ENCODE data around the gene CAPSL. TPM values are rescaled to one million over a fixed set of nuclear protein-coding genes. Genes with fewer than 3 reads are reported as not detected.
"Not testable (repeated sequence)": the region's sequence is repeated elsewhere in the genome, so short reads cannot be mapped to it uniquely, and the experiment has no call there.

CAPSL gene
- total RNA-seq, 1 donor from 2014 or later = not detected

DNA sequence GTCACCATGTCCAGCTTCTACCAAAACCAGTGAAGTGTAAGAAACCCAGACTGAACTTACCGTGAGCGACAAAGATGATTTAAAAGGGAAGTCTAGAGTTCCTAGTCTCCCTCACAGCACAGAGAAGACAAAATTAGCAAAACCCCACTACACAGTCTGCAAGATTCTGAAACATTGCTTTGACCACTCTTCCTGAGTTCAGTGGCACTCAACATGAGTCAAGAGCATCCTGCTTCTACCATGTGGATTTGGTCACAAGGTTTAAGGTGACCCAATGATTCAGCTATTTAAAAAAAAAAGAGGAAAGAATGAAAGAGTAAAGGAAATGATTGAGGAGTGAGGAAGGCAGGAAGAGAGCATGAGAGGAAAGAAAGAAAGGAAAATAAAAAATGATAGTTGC, 62.0 kb downstream of the CAPSL start:
- no peak for DNase-seq (ENCODE audit: low spot score)

DNA sequence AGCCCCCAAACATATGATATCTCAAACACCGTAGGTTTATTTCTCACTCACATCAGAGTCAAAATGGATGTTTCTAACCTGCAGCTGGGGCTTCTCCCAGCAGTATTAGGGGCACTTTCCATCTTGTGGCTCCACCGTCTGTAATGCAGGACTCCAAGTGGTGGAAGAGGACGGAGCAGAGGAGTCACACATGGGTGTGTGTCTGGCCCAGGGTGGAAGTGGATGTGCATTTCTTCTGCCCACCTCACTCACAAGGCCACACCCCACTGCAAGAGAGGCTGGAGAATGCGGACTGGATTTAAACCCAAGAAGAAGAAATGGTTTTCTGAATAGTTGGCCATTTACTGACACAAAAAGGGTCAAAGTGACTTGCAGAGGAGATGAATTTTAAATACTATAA, 67.8 kb downstream of the CAPSL start:
- DNase-seq (ENCODE audit: low spot score) = no peak

DNA sequence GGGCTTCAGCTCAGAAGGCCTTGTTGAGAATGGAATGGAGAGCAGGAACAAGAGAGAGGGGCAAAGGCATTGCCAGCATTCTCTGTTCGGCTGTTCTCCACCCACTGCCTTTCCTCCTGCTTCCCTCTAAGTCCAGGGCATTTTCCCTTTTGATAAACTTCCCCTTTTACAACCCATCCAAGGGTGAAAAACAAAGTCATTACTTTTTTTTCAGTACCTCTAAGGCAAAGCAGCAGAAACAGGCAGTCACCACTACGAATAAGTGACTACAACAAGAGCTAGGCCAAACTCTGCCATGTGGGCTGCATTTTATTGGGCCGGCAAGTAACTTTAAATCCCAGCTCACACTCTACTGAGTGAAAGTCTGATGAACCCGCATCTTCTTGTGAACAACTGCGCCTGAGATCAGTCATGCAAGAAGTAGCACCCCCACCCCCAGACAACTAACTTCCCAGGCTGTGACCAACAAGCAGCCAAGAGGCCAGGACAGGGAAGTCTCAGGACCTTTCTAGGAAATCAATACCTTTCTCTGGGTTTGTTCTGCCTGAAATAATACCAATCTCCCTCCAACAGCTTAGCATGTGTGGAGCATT, 68.6 kb downstream of the CAPSL start:
- DNase-seq (ENCODE audit: low spot score) = no peak

DNA sequence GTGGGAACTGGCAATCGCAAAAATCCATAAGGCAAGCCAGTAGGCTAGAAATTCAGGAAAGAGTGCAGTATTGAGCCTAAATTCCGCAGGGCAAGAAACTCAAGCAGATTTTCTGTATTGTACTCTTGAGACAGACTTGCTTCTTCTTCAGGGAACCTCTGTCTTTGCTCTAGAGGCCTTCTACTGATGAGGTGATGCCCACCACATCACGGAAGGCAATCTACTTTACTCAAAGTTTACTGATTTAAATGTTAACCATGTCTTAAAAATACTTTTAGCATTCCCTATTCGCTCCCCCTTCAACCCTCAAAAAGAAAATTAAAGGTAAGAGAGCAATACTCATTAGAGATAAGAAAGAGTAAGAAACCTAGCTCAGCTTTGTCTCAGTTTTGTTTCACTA, 70.4 kb downstream of the CAPSL start:
- no peak for DNase-seq (ENCODE audit: low spot score)

DNA sequence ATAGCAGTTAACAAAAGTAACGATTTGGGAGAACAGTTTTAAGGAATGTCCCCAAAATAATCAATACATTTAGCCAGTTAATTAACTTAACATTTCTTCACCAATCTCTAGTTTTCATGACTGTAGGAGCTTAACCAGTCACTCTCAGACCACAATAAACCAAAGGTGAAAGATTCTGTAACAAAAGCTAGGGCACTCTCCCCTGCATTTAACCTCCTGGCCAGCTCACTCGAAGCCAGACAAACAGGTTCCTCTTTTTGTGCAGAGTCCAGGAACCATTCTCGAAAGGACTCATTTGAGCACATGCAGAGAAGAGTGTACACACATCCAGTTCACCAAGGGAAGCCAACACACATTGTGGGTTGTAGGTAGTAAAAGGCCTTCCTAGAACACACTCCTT, 75.3 kb downstream of the CAPSL start:
- no peak for DNase-seq (ENCODE audit: low spot score)

DNA sequence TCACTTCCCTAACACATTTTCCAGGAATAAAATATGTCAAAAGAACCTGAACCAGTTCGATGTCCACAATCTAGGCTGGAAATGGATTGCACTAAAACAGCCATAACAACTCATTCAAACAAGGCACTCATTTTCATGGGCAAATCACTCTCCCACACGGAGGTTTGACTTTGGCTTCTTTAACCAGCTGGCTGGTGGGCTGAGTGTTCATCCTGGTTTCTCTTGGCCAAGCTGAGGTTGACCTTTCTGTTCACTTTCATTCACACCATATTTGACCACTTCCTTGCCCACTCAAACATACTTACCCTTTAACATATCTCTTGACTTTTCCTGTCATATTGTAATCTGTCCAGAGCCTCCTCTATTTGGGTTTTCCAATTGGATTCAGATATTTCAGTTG, 76.3 kb downstream of the CAPSL start:
- DNase-seq (ENCODE audit: low spot score) = no peak

DNA sequence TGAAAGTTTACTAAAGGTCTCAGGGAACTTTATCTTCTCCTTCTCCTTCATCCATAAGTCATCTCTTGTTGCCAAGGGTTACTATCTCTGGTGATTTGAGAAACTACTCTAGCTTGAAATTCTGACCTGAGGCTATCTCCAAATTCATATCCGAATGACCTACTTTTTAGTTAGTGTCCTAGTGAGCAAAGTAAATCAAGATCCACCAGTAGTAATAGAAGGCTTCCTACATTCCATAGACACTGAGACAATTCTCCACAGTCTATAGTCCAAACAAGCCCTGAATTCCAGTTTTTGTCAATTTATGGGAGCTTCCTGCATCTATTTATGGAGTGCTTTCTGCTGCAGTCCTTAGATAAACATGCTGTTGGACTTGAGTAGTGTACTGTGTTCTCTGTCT, 76.7 kb downstream of the CAPSL start:
- no peak for DNase-seq (ENCODE audit: low spot score)

DNA sequence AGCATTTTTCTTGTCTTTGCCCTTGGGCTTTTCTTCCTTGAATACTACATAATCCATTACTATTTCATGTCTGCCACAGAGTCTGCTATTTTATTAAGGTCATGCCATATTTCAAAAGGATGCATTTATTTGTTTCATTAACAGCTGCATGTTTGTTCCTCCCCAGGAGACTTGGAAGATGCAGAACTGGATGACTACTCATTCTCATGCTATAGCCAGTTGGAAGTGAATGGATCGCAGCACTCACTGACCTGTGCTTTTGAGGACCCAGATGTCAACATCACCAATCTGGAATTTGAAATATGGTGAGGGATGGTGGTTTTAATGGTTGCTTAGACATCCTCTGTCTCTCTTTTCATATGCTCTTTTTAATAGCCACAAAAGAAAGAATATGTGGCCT, 77.7 kb downstream of the CAPSL start:
- no peak for DNase-seq (ENCODE audit: low spot score)

DNA sequence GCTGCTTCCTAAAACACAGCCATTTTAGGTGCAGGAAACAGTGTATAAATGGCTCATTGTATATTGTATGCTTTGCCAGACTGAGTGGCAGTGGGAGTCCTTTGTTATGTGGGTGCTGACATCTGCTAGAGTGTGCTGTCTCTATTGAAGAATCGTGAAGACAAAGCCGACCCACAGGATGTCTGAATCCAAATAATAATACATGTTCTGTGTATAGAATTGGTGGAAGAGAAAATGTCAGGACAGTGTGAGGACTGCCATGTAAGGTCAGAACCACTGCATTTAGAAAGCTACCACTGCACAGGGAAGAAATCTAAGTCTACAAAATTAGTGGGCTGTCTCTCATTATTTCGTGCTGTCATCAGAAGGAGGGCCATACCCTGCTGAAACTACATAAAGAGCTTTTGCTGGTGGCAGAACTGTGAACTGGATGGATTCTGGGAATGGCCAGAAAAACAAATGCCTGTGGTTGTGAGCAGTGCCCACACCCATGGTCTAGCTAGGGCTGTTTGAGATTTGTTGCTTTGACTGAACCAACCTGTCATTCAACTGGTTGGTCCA, 79.2 kb downstream of the CAPSL start:
- DNase-seq (ENCODE audit: low spot score) = no peak

DNA sequence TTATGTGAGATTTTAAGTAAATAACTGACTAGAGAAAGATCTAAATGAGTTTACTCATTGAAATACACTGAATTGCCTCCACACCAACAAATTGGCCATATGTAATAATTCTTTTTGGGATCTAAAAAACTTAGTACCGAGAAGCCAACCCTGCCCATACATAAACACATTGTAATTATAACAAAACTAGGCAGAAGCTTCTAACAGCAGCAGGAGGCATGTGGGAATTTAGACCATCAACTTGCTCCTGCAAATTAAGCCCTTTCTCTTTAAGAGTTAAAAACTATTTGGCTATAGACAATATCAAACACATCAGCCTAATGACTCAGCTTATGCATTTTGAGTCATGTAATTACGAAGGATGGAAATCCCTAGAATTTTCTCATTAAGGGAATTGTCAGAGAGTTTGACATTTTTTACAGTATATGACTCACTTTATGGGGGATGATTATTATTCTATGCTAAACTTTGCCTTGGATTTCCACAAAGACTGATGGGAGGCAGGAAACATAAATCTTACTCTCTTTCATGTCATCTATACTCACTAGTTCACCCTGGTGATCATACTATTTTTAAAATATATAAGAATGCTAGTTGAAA, 80.7 kb downstream of the CAPSL start:
- no peak for DNase-seq (ENCODE audit: low spot score)

DNA sequence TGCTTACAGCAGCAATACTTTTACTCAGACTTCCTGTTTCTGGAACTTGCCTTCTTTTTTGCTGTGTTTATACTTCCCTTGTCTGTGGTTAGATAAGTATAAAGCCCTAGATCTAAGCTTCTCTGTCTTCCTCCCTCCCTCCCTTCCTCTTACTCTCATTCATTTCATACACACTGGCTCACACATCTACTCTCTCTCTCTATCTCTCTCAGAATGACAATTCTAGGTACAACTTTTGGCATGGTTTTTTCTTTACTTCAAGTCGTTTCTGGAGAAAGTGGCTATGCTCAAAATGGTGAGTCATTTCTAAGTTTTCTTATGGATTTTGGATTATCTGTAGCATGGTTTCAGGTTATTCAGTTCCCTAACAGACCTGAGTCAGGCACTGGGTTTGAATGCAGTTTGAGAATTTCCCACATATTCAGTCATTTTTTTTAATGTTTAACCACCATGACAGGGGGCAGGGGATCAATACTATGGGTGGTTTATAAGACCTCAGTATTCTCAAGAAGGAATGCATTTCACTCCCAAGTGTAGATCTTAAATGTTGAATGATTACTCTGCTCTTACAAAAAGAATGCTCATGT, 81.6 kb downstream of the CAPSL start, which contains the start of gene IL7R:
IL7R (plus strand) TSS at position 127 of the 587 bp plus-strand sequence; CDS start at position 214, 87 bp downstream.
- no peak for DNase-seq (ENCODE audit: low spot score)

DNA sequence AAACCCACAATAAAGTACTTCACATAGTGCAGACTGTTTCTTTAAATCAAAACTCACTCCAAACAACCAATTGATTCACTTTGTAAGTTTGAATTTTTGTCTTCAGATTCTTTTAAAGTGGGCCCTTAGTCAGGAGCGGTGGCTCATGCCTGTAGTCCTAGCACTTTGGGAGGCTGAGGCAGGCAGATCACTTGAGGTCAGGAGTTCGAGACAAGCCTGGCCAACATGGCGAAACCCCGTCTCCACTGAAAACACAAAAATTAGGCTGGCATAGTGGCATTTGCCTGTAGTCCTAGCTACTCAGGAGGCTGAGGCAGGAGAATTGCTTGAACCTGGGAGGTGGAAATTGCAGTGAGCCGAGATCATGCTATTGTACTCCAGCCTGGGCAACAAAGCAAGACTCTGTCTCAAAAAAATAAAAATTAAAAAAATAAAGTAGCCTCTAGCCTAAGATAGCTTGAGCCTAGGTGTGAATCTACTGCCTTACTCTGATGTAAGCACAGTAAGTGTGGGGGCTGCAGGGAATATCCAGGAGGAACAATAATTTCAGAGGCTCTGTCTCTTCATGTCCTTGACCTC, 82.1 kb downstream of the CAPSL start:
- not testable (repeated sequence) for DNase-seq (ENCODE audit: low spot score)

DNA sequence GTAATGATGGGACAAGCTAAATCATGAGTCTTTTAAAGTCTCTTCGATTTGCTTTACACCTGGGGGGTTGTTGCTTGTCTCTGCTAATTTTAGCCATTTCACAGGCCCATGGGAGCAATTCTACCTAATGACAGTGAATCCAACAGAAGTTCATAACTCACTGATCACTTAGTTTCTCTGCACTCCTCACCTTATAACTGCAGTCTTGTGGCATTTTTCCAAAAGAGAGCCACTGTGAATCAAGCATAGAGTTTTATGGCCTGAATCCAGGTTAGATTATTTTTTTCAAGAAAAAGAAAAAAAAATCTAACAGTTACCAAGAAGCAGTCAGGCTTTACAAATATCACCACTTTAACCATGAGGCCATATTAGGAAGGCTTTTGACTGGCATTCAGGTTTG, 83.2 kb downstream of the CAPSL start:
- DNase-seq (ENCODE audit: low spot score) = no peak

Other genes starting within 250 kb of the CAPSL start
- 34.9 TPM for gene IL7R, start 81.7 kb downstream of the CAPSL start, total RNA-seq
- not detected for gene UGT3A1, start 52.8 kb upstream of the CAPSL start, total RNA-seq
- 0.44 TPM for gene UGT3A2, start 128.3 kb upstream of the CAPSL start, total RNA-seq
- 23.7 TPM for gene LMBRD2, start 213.3 kb upstream of the CAPSL start, total RNA-seq
- gene SKP2, start 213.5 kb upstream of the CAPSL start, total RNA-seq = 28.7 TPM

Data from ureter (tissue), 1 donor.